A673 (cell line): Measurements from ENCODE around the gene MDP1. TPM values are rescaled to one million over a fixed set of nuclear protein-coding genes. Genes with fewer than 3 reads are reported as not detected.
"Not testable (repeated sequence)": the region's sequence is repeated elsewhere in the genome, so short reads cannot be mapped to it uniquely, and the experiment has no call there.

ENCODE experiments used
- BruUV-seq: library from RNA; stranded (reverse); fragments of 400-500 nt; replicated peaks from 2 replicates; lab custom pipeline; 2021; lab: Mats Ljungman, UMichigan
- CTCF ChIA-PET: fragments of 300-600 bp; sonication (Branson Sonifier 250); formaldehyde crosslinking; loops from one replicate; lab custom pipeline; 2022; ENCODE audit warnings: antibody characterized with exemption; lab: Charles Lee
- POLR2A ChIA-PET: fragments of 300-600 bp; sonication (Branson Sonifier 250); formaldehyde crosslinking; loops from one replicate; lab custom pipeline; 2022; ENCODE audit warnings: antibody characterized with exemption; ENCODE audit not compliant: low non-redundant PET; lab: Charles Lee
- DNase-seq: peaks from one replicate; pipeline ENCODE4 v3.0.0-alpha.2; 2015; ENCODE audit warnings: low spot score
- H3K27ac ChIP-seq: fragments of 200-600 bp; sonication (generic); 2 replicates; pipeline ENCODE4 v1.5.1; 2016; ENCODE audit warnings: mixed run types, low read depth, mild to moderate bottlenecking, mixed read lengths, antibody characterized with exemption, low read length; ENCODE audit not compliant: poor library complexity, severe bottlenecking
- H3K27me3 ChIP-seq: fragments of 200-600 bp; sonication (generic); replicated peaks from 2 replicates; pipeline ENCODE4 v1.6.1; 2017; ENCODE audit warnings: mixed run types, low read depth, mild to moderate bottlenecking, mixed read lengths, antibody characterized with exemption, low read length; ENCODE audit not compliant: insufficient read depth, poor library complexity
- H3K36me3 ChIP-seq: fragments of 200-600 bp; sonication (generic); 2 replicates; pipeline ENCODE4 v1.6.1; 2016; ENCODE audit warnings: mixed run types, mild to moderate bottlenecking, mixed read lengths, antibody characterized with exemption, low read length; ENCODE audit not compliant: insufficient read depth, poor library complexity, severe bottlenecking
- H3K4me1 ChIP-seq: fragments of 200-600 bp; sonication (generic); 2 replicates; pipeline ENCODE4 v1.6.1; 2017; ENCODE audit warnings: mixed run types, mild to moderate bottlenecking, mixed read lengths, antibody characterized with exemption, low read length; ENCODE audit not compliant: insufficient read depth, poor library complexity, severe bottlenecking
- H3K4me3 ChIP-seq: fragments of 200-600 bp; sonication (generic); 2 replicates; pipeline ENCODE4 v1.5.1; 2016; ENCODE audit warnings: low read depth, mixed run types, mild to moderate bottlenecking, mixed read lengths, low read length; ENCODE audit not compliant: poor library complexity, severe bottlenecking
- H3K9me3 ChIP-seq: fragments of 200-600 bp; sonication (generic); 2 replicates; pipeline ENCODE4 v1.6.1; 2016; ENCODE audit warnings: mixed run types, low read depth, mild to moderate bottlenecking, mixed read lengths, antibody characterized with exemption, low read length; ENCODE audit not compliant: poor library complexity, severe bottlenecking
- CTCF ChIP-seq: fragments of 300-800, 200-600 bp; sonication (generic); conservative IDR thresholded peaks from 2 replicates; pipeline ENCODE4 v1.5.1; 2017; ENCODE audit warnings: low read depth, mild to moderate bottlenecking, antibody characterized with exemption, low read length, moderate library complexity, mixed read lengths
- EZH2 ChIP-seq: fragments of 200-600 bp; sonication (generic); IDR thresholded peaks from 2 replicates; pipeline ENCODE4 v1.6.1; 2017; ENCODE audit warnings: borderline replicate concordance, low read depth, mild to moderate bottlenecking, mixed read lengths, antibody characterized with exemption, low read length; ENCODE audit not compliant: poor library complexity, severe bottlenecking
- intact Hi-C: fragments of 100-400 bp; cut with micrococcal nuclease; formaldehyde crosslinking; loops from one replicate; pipeline ENCODE4 v1.10.0; 2022; ENCODE audit not compliant: unreplicated experiment
- total RNA-seq: library from RNA; stranded (reverse); gene quantifications from 2 replicates; pipeline ENCODE4 v1.2.3, GENCODE V29; 2021

The MDP1 gene
- total RNA-seq, 1 experiment from 2014 or later: 21.3 TPM

DNA sequence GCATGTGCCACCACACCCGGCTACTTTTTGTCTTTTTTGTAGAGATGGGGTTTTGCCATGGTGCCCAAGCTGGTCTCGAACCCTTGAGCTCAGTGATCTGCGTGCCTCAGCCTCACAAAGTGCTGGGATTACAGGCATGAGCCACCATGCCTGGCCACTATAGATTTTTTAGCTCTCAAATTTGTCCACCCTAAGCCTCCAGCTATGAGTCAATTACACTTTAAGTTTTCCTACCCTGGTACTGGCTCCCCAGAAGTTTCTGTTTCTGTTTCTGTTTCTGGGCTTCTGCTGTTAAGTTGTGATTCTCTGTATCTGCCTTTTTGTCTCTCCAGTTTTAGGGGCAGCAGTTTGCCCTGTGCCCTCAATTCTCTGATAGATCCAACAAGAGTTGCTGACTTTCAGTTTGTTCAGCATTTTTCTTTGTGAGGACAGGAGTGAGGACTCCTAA is 30.9 kb upstream of the MDP1 start:
- H3K9me3 ChIP-seq: no peaks in the 10 kb centered on the region
- intact Hi-C loops: no loop called here
- H3K36me3 ChIP-seq: no peaks in the 10 kb centered on the region
- TF ChIP-seq EZH2 (no peak), CTCF (no peak)
- no peak for DNase-seq
- H3K27ac ChIP-seq: no peak overlapping the region
- ChIA-PET CTCF (interaction anchor here (0.6 kb wide), 1 partner anchor 51 kb away, joined by 3 read pairs; no protein-coding TSS in a partner anchor), POLR2A (no interaction called here)
- no TSS peak for BruUV-seq
- peaks cover 8% of the 10 kb centered on the region for H3K4me1 ChIP-seq
- no peaks in the 10 kb centered on the region for H3K27me3 ChIP-seq
- no peak overlapping the region for H3K4me3 ChIP-seq

DNA sequence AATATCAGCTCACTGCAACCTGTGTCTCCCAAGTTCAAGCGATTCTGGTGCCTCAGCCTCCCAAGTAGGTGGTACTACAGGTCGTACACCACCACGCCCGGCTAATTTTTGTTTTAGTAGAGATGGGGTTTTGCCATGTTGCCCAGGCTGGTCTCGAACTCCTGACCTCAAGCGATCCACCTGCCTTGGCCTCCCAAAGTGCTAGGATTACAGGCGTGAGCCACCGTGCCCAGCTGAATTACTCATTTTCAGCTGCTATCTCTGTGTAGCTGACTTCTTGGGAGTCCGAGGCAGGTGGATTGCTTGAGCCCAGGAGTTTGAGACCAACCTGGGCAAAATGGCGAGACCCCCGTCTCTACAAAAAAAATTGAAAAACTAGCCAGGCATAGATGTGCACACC is 29.5 kb upstream of the MDP1 start:
- H3K27ac ChIP-seq, CTCF ChIA-PET, DNase-seq, H3K36me3 ChIP-seq, intact Hi-C loops, H3K4me3 ChIP-seq, H3K27me3 ChIP-seq, H3K9me3 ChIP-seq, BruUV-seq: not testable (repeated sequence)
- peaks cover 10% of the 10 kb centered on the region for H3K4me1 ChIP-seq
- POLR2A ChIA-PET: interaction anchor here (0.6 to 0.7 kb wide), 2 partner anchors 183 to 186 kb away, joined by 3 read pairs; no protein-coding TSS in a partner anchor

DNA sequence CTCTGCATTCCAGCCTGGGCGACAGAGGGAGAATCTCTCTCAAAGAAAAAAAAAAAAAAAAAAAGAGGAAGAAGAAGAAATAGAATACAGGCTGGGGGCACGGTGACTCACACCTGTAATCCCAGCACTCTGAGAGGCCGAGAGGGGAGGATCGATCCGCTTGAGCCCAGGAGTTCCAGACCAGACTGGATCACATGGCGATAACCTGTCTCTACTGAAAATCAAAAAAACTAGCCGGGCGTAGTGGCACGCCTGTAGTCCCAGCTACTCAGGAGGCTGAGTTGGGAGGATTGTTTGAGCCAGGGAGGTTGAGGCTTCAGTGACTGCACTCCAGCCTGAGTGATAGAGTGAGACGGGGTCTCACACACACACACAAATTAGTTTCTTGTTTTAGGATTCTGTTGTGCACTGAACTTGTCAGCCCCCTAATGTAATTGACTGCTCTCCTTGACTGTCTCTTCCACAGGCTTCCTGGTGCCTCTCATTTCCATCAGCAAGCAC is 27.5 kb upstream of the MDP1 start:
- peaks cover 10% of the 10 kb centered on the region for H3K4me1 ChIP-seq
- H3K27ac ChIP-seq: peak overlapping the region; percentile 95
- TF ChIP-seq CTCF: no peak
- H3K27me3 ChIP-seq: no peaks in the 10 kb centered on the region
- intact Hi-C loops: loop anchor here (1.0 to 2.0 kb wide), 3 partner anchors 27 to 187 kb away; partner anchors contain the start of gene RABGGTA
- peak overlapping the region; percentile 57 for H3K4me3 ChIP-seq
- CTCF ChIA-PET: interaction anchor here (1.5 to 2.4 kb wide), 6 partner anchors 54 to 194 kb away, joined by 6 to 36 read pairs (median 12); partner anchors contain the start of genes CIDEB, DHRS1 and NOP9
- POLR2A ChIA-PET: no interaction called here
- DNase-seq: no peak
- H3K36me3 ChIP-seq: peaks cover 25% of the 10 kb centered on the region
- H3K9me3 ChIP-seq: no peaks in the 10 kb centered on the region
- BruUV-seq: no TSS peak
